Measurements from ENCODE around the gene KDR.

Gene KDR

GRCh38 chr4:55077577-55077976 lies 47.8 kb downstream of the KDR start:
- no peak for DNase-seq

- DNase-seq: no peak
These were observed 49.3 kb downstream of the KDR start for GRCh38 chr4:55075823-55076716.

- no peak for DNase-seq
These were observed 50.0 kb downstream of the KDR start for GRCh38 chr4:55075376-55075775.

GRCh38 chr4:55074386-55074785 lies 51.0 kb downstream of the KDR start:
- no peak for DNase-seq

- no peak for DNase-seq
These were observed 53.4 kb downstream of the KDR start for GRCh38 chr4:55071951-55072350.

- DNase-seq: no peak
These were observed 56.1 kb downstream of the KDR start for GRCh38 chr4:55069248-55069647.

- no peak for DNase-seq
These were observed 56.9 kb downstream of the KDR start for GRCh38 chr4:55068522-55068921.

- no peak for DNase-seq
These were observed 59.4 kb downstream of the KDR start for GRCh38 chr4:55066018-55066417.

GRCh38 chr4:55055529-55055928 lies 69.9 kb downstream of the KDR start:
- DNase-seq: no peak

- DNase-seq: no peak
These were observed 73.9 kb downstream of the KDR start for GRCh38 chr4:55051532-55051931.

- DNase-seq: no peak
These were observed 74.9 kb downstream of the KDR start for GRCh38 chr4:55050418-55050950.

- DNase-seq: no peak
These were observed 87.1 kb downstream of the KDR start for GRCh38 chr4:55038176-55038890.

- DNase-seq: no peak
These were observed 87.7 kb downstream of the KDR start for GRCh38 chr4:55037728-55038127.

GRCh38 chr4:55036405-55036804 lies 89.0 kb downstream of the KDR start:
- DNase-seq: no peak

- no peak for DNase-seq
These were observed 89.5 kb downstream of the KDR start for GRCh38 chr4:55035892-55036291.

- no peak for DNase-seq
These were observed 92.1 kb downstream of the KDR start for GRCh38 chr4:55033296-55033695.

- DNase-seq: no peak
These were observed 92.6 kb downstream of the KDR start for GRCh38 chr4:55032788-55033187.

GRCh38 chr4:55032179-55032578 lies 93.2 kb downstream of the KDR start:
- no peak for DNase-seq

GRCh38 chr4:55031158-55031557 lies 94.2 kb downstream of the KDR start:
- DNase-seq: no peak

GRCh38 chr4:55030589-55030988 lies 94.8 kb downstream of the KDR start:
- no peak for DNase-seq

- DNase-seq: no peak
These were observed 95.4 kb downstream of the KDR start for GRCh38 chr4:55029821-55030503.

- DNase-seq: no peak
These were observed 96.1 kb downstream of the KDR start for GRCh38 chr4:55029321-55029720.
